Astrocyte (in vitro differentiated cells and primary cell): ENCODE data around the gene OXSR1.

Experiments used
- EZH2 ChIP-seq: IDR thresholded peaks from 2 replicates; pipeline ENCODE4 v1.6.1; 2012; ENCODE audit warnings: mild to moderate bottlenecking, low read length, inconsistent platforms; ENCODE audit not compliant: insufficient read depth
- TF ChIP-seq, protein P1 (sequence below): IDR thresholded peaks from 2 replicates; pipeline ENCODE4 v1.5.1; 2011; ENCODE audit warnings: low read depth, mild to moderate bottlenecking, inconsistent platforms, low read length, moderate library complexity; ENCODE audit not compliant: insufficient read depth

DNA sequence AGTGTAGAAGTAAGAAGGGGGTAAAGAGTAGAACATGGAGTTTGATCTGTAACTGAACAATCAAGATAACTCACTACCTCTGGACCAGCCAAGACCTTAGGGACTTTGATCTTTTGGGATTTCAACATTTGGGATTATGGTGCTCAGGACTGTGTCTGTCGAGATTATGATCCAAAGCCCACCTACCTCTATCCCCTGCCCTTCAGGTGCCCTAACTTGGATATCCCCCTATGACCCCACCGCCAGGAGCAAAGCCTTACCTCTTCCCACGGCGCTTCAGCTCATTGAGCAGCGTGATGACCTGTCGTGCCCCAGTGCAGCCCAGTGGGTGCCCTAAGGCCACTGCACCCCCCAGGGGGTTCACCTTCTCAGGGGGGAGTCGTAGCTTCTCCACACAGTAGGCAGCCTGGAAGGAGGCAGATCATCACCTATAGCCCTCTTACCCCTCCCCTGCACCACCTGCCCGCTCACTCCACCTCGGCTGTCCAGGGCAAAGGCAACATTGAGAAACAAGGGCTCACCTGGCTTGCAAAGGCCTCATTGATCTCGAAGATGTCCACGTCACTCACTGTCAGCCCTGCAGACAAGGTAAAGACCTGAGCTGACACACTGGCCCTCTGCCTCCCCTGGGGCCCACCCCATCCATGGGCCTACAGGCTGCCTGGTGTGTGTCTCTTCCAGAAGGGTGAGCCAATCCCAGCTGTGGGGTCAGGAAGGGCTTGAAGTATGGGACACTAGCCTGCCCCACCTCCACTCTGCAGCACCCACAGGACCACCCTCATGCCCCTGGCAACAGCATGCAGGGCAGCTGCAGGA lies 39.8 kb upstream of the OXSR1 start:
- TF ChIP-seq, protein P1, sequence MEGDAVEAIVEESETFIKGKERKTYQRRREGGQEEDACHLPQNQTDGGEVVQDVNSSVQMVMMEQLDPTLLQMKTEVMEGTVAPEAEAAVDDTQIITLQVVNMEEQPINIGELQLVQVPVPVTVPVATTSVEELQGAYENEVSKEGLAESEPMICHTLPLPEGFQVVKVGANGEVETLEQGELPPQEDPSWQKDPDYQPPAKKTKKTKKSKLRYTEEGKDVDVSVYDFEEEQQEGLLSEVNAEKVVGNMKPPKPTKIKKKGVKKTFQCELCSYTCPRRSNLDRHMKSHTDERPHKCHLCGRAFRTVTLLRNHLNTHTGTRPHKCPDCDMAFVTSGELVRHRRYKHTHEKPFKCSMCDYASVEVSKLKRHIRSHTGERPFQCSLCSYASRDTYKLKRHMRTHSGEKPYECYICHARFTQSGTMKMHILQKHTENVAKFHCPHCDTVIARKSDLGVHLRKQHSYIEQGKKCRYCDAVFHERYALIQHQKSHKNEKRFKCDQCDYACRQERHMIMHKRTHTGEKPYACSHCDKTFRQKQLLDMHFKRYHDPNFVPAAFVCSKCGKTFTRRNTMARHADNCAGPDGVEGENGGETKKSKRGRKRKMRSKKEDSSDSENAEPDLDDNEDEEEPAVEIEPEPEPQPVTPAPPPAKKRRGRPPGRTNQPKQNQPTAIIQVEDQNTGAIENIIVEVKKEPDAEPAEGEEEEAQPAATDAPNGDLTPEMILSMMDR = no peak
- no peak for TF ChIP-seq EZH2
